Mesodermal cell (in vitro differentiated cells): Measurements from ENCODE around the gene S100A14.
A peak's percentile ranks its signal among the peaks of the same experiment; 100 is the strongest.

ENCODE experiments used
- H3K27ac ChIP-seq: 2 replicates; pipeline ENCODE4 v1.7.0; 2013; ENCODE audit warnings: mild to moderate bottlenecking, low read depth, low read length, moderate library complexity; ENCODE audit not compliant: severe bottlenecking
- H3K36me3 ChIP-seq: 2 replicates; pipeline ENCODE4 v1.7.1; 2013; ENCODE audit warnings: mild to moderate bottlenecking, low read length, moderate library complexity; ENCODE audit not compliant: control insufficient read depth, insufficient read depth
- H3K4me1 ChIP-seq: one replicate; pipeline ENCODE4 v1.7.1; 2013; ENCODE audit warnings: mild to moderate bottlenecking, low read length; ENCODE audit not compliant: insufficient read depth, control insufficient read depth, poor library complexity, severe bottlenecking
- H3K4me3 ChIP-seq: 2 replicates; pipeline ENCODE4 v1.7.0; 2013; ENCODE audit warnings: low read length, control low read depth, mild to moderate bottlenecking; ENCODE audit not compliant: insufficient read depth, poor library complexity, severe bottlenecking; ENCODE audit errors: extremely low read depth
- H3K9me3 ChIP-seq: 2 replicates; pipeline ENCODE4 v1.7.1; 2013; ENCODE audit warnings: mild to moderate bottlenecking, low read length, moderate library complexity; ENCODE audit not compliant: control insufficient read depth
- WGBS, 2 experiments: methylation state at CpG; one replicate each; pipeline ENCODE4 v1.1.5; 2013; ENCODE audit warnings: missing lambda C conversion rate in 2 of 2; ENCODE audit not compliant: insufficient coverage in 2 of 2; 5-methylcytosine and 5-hydroxymethylcytosine counted together

S100A14 gene

GRCh38 chr1:153627715-153628626, 11.8 kb upstream of the S100A14 start, which contains the start of gene S100A1:
TSS of gene S100A1 (plus strand) at chr1:153628434. CDS start at chr1:153630522, 2,088 bp downstream.
- H3K27ac ChIP-seq: peak within 1 kb of the TSS; percentile 97
- peaks cover 32% of the 10 kb centered on the region for H3K36me3 ChIP-seq
- H3K4me1 ChIP-seq: peaks cover 41% of the 10 kb centered on the region
- H3K4me3 ChIP-seq: peak within 1 kb of the TSS; percentile 53
- no peaks in the 10 kb centered on the region for H3K9me3 ChIP-seq
- 93 to 100% methylated on average over 2 to 6 of the region's 10 CpGs for WGBS, 2 experiments

GRCh38 chr1:153626904-153627714, 11.0 kb upstream of the S100A14 start, which contains the start of gene S100A13:
TSS of gene S100A13 (minus strand) at chr1:153627505. CDS start at chr1:153626472, 1,033 bp downstream.
- no peaks in the 10 kb centered on the region for H3K9me3 ChIP-seq
- H3K4me1 ChIP-seq: peaks cover 41% of the 10 kb centered on the region
- peak within 1 kb of the TSS; percentile 97 for H3K27ac ChIP-seq
- 4 to 6% methylated on average over 16 to 21 of the region's 28 CpGs for WGBS, 2 experiments
- peak within 1 kb of the TSS; percentile 53 for H3K4me3 ChIP-seq
- peaks cover 41% of the 10 kb centered on the region for H3K36me3 ChIP-seq

GRCh38 chr1:153626477-153626903, 10.4 kb upstream of the S100A14 start:
- Histone ChIP-seq H3K4me1 (peaks cover 41% of the 10 kb centered on the region), H3K27ac (peak overlapping the region; percentile 97), H3K9me3 (no peaks in the 10 kb centered on the region), H3K4me3 (peak overlapping the region; percentile 53), H3K36me3 (peaks cover 47% of the 10 kb centered on the region)
- 70 to 71% methylated on average over 3 of the region's 3 CpGs for WGBS, 2 experiments

GRCh38 chr1:153624965-153625611, 9.0 kb upstream of the S100A14 start:
- WGBS, 2 experiments: 88 to 100% methylated on average over 9 to 10 of the region's 10 CpGs
- no peak overlapping the region for H3K27ac ChIP-seq
- H3K4me3 ChIP-seq: peak overlapping the region; percentile 53
- H3K9me3 ChIP-seq: no peaks in the 10 kb centered on the region
- peaks cover 36% of the 10 kb centered on the region for H3K4me1 ChIP-seq
- peaks cover 59% of the 10 kb centered on the region for H3K36me3 ChIP-seq

GRCh38 chr1:153623101-153623500, 7.0 kb upstream of the S100A14 start:
- peaks cover 36% of the 10 kb centered on the region for H3K4me1 ChIP-seq
- WGBS, 2 experiments: 66% methylated on average over 6 to 7 of the region's 7 CpGs
- peaks cover 78% of the 10 kb centered on the region for H3K36me3 ChIP-seq
- no peak overlapping the region for H3K4me3 ChIP-seq
- no peaks in the 10 kb centered on the region for H3K9me3 ChIP-seq
- no peak overlapping the region for H3K27ac ChIP-seq

DNA sequence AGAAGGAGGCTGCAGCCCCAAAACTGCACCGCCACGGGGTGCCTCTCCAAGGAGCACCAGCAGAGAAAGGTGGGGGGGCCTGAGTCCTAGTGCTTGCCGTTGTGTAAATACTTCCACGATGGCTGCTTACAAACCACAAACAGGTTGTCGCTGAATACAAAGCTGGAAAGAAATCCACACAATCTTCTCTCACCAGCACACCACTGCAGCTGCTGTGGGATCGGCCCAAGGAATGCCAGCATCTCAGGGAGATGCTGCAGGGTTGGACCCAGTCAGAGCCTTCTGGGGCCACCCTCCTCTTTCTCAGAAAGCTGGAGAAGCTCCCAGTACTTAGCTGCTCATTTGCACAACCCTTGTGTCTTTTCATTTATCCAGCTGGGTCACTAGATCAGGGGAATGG, 3.0 kb upstream of the S100A14 start:
- H3K36me3 ChIP-seq: peaks cover 58% of the 10 kb centered on the region
- H3K27ac ChIP-seq: no peak overlapping the region
- H3K9me3 ChIP-seq: no peaks in the 10 kb centered on the region
- H3K4me3 ChIP-seq: no peak overlapping the region
- H3K4me1 ChIP-seq: peaks cover 12% of the 10 kb centered on the region
- WGBS, 2 experiments: 98 to 100% methylated on average over 4 of the region's 6 CpGs

DNA sequence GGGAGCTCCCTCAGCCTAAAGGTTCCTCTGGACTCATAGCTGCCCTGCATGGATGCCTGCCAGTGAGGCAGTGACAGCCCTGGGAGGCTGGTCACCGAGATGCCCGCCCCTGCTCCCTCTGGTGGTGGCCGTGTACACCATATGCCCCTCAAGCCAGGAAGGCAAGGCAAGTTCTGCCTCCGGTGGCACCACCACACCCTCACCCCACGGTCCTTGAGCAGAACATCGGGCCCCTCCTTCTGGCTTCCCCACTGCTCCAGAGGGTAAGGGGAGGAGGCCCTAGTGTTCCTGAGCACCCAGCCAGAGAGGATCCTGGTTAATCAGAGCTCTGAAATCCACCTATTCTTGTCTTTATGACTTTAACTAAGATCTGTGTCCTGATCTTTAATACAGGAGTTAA, 1.5 kb upstream of the S100A14 start:
- Histone ChIP-seq H3K27ac (no peak overlapping the region), H3K36me3 (peaks cover 43% of the 10 kb centered on the region), H3K9me3 (no peaks in the 10 kb centered on the region), H3K4me1 (peaks cover under 1% of the 10 kb centered on the region), H3K4me3 (no peak overlapping the region)
- 90 to 95% methylated on average over 2 to 4 of the region's 6 CpGs for WGBS, 2 experiments

GRCh38 chr1:153616917-153617311, 789 bp upstream of the S100A14 start:
- Histone ChIP-seq H3K27ac (no peak overlapping the region), H3K36me3 (peaks cover 36% of the 10 kb centered on the region), H3K4me3 (no peak overlapping the region), H3K4me1 (peaks cover 8% of the 10 kb centered on the region), H3K9me3 (no peaks in the 10 kb centered on the region)
- 88 to 100% methylated on average over 2 to 3 of the region's 5 CpGs for WGBS, 2 experiments

GRCh38 chr1:153615406-153615805, 719 bp downstream of the S100A14 start:
- no peak overlapping the region for H3K27ac ChIP-seq
- no peak overlapping the region for H3K4me3 ChIP-seq
- 67% methylated on average over 1 of the region's 2 CpGs; no CpG with 5 or more reads in 1 of the 2 experiments for WGBS, 2 experiments

GRCh38 chr1:153614906-153615305, 1.2 kb downstream of the S100A14 start:
- Histone ChIP-seq H3K9me3 (no peaks in the 10 kb centered on the region), H3K27ac (no peak overlapping the region), H3K4me3 (no peak overlapping the region), H3K36me3 (peaks cover 17% of the 10 kb centered on the region), H3K4me1 (peaks cover 23% of the 10 kb centered on the region)
- 92 to 93% methylated on average over 4 to 6 of the region's 7 CpGs for WGBS, 2 experiments

More at GRCh38 chr1:153615406-153615805, 719 bp downstream of the S100A14 start:
- Histone ChIP-seq H3K4me1 (peaks cover 18% of the 10 kb centered on the region), H3K9me3 (no peaks in the 10 kb centered on the region), H3K36me3 (peaks cover 22% of the 10 kb centered on the region)
